GM04504 (cell line): Measurements from ENCODE around the gene FADS2.

Experiments
- DNase-seq: peaks from one replicate; pipeline ENCODE4 v3.0.0-alpha.2; 2012; ENCODE audit warnings: low read depth

FADS2 gene

GRCh38 chr11:61820174-61820573, 7.9 kb upstream of the FADS2 start:
- no peak for DNase-seq

- no peak for DNase-seq
Measured at GRCh38 chr11:61826930-61827570, 1.1 kb upstream of the FADS2 start.

DNA sequence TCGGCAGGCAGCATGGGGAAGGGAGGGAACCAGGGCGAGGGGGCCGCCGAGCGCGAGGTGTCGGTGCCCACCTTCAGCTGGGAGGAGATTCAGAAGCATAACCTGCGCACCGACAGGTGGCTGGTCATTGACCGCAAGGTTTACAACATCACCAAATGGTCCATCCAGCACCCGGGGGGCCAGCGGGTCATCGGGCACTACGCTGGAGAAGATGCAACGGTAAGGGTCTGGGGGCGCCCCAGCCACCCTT, 204 bp downstream of the FADS2 start:
- DNase-seq = no peak

- no peak for DNase-seq
Measured at GRCh38 chr11:61828629-61829407, 718 bp downstream of the FADS2 start.

GRCh38 chr11:61829806-61830205, 1.7 kb downstream of the FADS2 start:
- DNase-seq = no peak

DNA sequence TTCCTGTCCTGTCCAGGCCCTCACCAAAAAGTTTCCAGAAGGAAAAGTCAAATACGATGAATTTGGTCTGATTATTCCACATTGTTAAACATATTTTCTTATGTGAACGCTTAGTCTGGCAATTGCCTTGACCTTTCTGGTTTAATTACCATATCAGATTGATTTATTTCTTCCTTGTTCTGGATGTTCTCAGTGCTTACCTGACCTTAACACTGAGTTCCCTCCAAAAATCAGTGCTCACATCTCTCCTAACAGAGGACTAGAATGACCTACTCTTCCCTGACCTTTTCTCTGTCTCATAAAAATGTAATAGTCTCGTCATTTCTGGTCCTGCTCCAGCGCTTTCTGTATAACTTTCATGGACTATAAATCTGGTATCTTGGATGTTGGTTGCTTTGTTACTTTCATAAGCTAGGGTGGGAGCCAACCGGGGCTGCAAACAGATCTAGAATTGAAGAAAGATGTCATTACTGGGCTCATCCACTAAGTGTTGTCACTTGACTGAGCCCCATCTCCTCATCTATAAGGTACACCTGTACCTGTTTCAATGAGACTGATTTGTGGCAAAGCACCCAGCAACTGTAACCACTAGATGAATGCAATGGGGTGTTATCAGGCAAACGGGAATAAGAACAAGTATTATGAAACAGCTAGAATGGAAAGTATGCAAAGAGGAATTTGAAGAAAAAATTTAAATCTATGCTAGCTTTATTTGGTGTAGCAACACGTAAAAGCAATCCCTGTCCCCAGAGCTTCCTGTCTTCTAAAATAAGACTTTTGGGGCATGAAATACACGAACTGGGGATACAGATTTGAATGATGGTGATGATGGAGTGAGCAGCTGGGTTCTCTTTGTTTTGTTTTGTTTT, 2.4 kb downstream of the FADS2 start:
- DNase-seq = no peak

DNA sequence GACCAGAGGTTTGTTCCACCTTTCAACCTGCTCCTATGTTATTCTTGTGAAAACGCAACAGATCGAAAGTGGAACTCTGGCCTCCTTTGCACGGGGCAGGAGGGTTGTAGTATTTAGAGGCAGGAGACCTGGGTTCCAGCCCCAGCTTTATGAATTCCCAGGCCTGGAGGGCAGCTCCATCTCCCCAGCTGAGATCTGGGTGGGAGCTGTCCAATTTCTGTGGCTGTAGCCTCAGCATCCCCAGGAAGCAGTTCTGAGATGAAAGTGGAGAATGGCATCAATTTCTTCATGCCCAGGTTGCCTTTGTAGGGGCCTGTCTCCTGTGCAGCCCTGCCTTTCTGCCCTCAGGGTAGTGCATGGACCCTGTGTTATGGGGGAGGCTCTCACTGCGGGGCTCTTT, 4.1 kb downstream of the FADS2 start:
- DNase-seq = no peak

- DNase-seq = no peak
Measured at GRCh38 chr11:61832754-61833153, 4.7 kb downstream of the FADS2 start.

- no peak for DNase-seq
Measured at GRCh38 chr11:61833471-61833870, 5.4 kb downstream of the FADS2 start.

- DNase-seq = no peak
Measured at GRCh38 chr11:61833926-61834277, 5.8 kb downstream of the FADS2 start.

DNA sequence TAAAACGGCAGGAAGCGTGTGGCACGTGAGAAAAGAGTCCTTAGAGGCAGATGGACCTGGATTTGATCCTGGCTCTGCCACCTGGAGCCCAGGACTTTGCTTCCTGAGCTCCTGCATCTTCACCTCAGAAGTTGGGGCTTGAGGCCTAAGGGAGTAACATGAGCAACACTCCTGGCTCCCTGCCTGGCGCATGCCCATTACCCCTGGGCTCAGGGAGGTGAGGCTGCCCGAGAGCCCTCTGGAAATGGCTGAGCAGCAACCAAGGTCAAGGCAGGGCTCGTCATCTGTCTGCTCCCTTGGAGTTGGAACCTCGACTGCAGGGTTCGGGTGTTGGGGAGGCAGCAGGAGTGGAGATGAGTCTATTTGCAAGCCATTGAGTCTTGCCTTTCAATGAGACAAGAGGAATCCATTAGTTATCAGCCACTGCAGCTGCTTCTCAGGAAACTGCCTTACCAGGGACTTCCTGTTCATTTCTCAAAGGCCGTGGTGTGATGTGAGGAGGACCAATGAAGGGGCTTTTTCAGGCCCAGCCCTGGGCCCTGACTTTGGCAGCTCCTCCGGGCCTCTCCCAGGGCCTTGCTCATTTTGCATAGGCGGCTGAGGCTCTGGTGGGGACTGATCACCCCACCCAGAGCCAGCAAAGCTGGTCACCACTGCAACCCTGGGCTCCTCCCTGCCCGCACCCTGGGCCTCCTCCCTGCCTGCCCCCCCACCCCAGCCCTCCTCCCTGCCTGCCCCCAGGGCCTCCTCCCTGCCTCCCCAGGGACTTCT, 6.4 kb downstream of the FADS2 start:
- no peak for DNase-seq

- no peak for DNase-seq
Measured at GRCh38 chr11:61836193-61836592, 8.1 kb downstream of the FADS2 start.

- DNase-seq = no peak
Measured at GRCh38 chr11:61837411-61838005, 9.4 kb downstream of the FADS2 start.

DNA sequence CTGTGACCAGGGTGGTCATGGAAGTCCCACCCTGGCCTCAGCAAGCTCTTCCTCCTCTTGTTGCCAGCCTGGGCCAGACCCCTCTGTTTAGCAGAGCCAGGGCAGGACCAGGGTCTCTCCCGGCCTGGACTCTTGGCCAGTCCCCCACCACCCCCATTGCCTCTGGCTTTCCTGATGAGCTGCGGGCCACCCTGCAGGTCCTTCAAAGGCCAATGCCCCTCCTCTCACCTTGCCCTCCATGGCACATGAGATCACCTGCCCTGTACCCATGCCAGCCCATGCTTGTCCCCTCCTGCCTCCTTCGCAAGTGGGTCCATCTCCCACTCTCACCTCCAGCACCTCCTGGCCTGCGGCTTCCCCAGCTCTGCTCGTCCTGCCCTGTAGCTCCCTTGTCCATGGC, 10.4 kb downstream of the FADS2 start:
- DNase-seq = no peak

GRCh38 chr11:61838921-61839320, 10.8 kb downstream of the FADS2 start:
- no peak for DNase-seq

- no peak for DNase-seq
Measured at GRCh38 chr11:61839742-61840141, 11.6 kb downstream of the FADS2 start.

GRCh38 chr11:61840371-61840770, 12.3 kb downstream of the FADS2 start:
- DNase-seq = no peak

DNA sequence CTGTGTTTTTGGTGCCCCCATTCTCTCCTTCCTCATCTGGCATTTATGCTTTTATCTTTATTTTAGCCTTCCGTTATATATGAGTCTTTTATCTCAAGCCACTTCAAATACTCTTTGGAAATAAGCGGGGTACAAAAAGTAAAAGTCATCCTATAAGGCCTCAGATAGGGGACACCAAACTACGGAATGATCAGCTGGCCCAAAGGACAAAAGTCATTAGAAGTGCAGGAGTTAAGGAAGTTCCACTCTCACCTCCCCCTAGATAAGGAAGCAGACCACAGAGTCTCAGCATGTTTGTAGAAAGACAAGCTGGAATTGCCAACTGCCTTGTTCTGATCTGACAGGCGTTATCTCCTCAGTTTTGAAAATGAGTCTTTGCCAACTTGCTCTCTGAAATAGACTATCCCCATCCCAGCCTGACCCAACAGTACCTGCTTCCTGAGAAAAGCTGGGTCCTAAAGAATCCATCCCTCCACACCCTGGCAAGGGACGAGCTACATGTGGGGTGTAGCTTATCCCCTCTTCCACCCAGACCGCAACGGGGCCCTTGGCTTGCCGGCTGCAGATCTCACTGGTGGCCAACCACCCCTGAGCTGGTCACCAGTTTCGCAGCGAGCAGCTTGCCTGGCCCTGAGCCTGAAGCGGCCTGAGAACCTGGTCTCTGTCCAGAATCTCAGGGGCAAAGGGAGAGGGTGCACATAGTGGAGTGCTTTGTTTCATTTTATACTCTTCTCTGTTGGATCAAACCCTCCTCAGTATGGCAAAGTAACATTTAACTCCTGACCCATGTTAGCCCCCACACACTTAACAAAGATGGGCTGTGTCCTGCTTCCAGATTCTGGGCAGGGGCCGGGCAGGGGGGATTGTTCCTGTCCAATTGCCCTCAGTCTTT, 13.8 kb downstream of the FADS2 start:
- DNase-seq = no peak

- no peak for DNase-seq
Measured at GRCh38 chr11:61842528-61842820, 14.4 kb downstream of the FADS2 start.

DNA sequence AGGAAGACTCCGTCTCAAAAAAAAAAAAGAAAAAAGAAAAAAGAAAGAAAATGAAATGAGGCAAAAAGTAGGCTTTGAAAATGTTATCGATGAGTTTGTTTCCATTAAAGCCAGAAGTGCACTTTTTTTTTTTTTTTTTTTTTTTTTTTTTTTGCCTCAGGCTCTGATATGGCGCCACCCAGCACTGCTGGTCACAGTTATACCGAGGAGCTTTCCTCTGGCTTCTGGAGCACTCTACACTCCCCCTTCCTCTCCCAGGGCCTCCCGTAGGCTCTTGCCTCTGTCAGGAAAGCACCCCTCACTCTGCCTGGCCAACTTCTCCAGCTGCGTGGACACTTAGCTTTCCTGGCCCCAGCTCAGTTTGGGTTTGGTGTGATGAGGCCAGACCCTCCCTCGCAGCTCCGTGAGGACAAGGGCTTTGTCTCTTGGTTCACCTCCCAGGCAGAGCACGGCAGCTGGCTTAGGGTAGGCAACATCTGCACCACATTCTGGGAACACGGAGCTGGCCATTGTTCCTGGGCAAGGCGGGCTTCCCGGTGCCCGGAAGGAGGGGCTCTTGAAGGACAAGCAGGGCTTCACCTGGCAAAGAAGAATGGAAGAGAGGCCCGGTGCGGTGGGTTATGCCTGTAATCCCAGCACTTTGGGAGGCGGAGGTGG, 16.9 kb downstream of the FADS2 start:
- DNase-seq = no peak
